Calu3 (cell line): ENCODE measurements around the gene TGFB3. TPM values are rescaled to one million over a fixed set of nuclear protein-coding genes. Genes with fewer than 3 reads are reported as not detected.

Experiments used
- BruUV-seq: library from RNA; stranded (reverse); fragments of 400-500 nt; replicated peaks from 2 replicates; lab custom pipeline; 2021; lab: Mats Ljungman, UMichigan
- CTCF ChIA-PET: fragments of 300-600 bp; sonication (Branson Sonifier 250); formaldehyde crosslinking; loops from one replicate; lab custom pipeline; 2022; ENCODE audit warnings: antibody characterized with exemption; lab: Charles Lee
- DNase-seq: peaks from one replicate; pipeline ENCODE4 v3.0.0; 2022
- H3K27ac Mint-ChIP-seq: one replicate; pipeline ENCODE4 v1.8.0; 2022; ENCODE audit warnings: mixed read lengths; ENCODE audit not compliant: unreplicated experiment
- H3K27me3 Mint-ChIP-seq: one replicate; pipeline ENCODE4 v1.8.0; 2022; ENCODE audit warnings: mixed read lengths; ENCODE audit not compliant: unreplicated experiment
- H3K36me3 Mint-ChIP-seq: one replicate; pipeline ENCODE4 v1.8.0; 2022; ENCODE audit warnings: mild to moderate bottlenecking, moderate library complexity, mixed read lengths; ENCODE audit not compliant: insufficient read depth, unreplicated experiment
- H3K4me1 Mint-ChIP-seq: one replicate; pipeline ENCODE4 v1.8.0; 2022; ENCODE audit warnings: mild to moderate bottlenecking, low read depth, mixed read lengths; ENCODE audit not compliant: unreplicated experiment
- H3K4me3 Mint-ChIP-seq: one replicate; pipeline ENCODE4 v1.8.0; 2022; ENCODE audit warnings: mild to moderate bottlenecking, low read depth, moderate library complexity, mixed read lengths; ENCODE audit not compliant: unreplicated experiment
- H3K9me3 Mint-ChIP-seq: one replicate; pipeline ENCODE4 v1.8.0; 2022; ENCODE audit warnings: low read depth, mixed read lengths; ENCODE audit not compliant: unreplicated experiment
- CTCF ChIP-seq: fragments of 200-600 bp; IDR thresholded peaks from one replicate; pipeline ENCODE4 v1.8.0; 2022; ENCODE audit warnings: antibody characterized with exemption; ENCODE audit not compliant: unreplicated experiment
- intact Hi-C: fragments of 100-400 bp; cut with micrococcal nuclease; formaldehyde crosslinking; loops from one replicate; pipeline ENCODE4 v1.10.0; 2022; ENCODE audit not compliant: unreplicated experiment
- total RNA-seq: library from RNA; stranded (reverse); gene quantifications from 2 replicates; pipeline ENCODE4 v1.2.3, GENCODE V29; 2022

Gene TGFB3
- total RNA-seq, 1 experiment from 2014 or later = 2.2 TPM

GRCh38 chr14:75917322-75917945 lies 64.4 kb downstream of the TGFB3 start:
- intact Hi-C loops = no loop called here
- no peaks in the 10 kb centered on the region for H3K4me1 Mint-ChIP-seq
- CTCF ChIA-PET = interaction anchor here (0.6 kb wide), 1 partner anchor 182 kb away, joined by 3 read pairs; no protein-coding TSS in a partner anchor
- no peaks in the 10 kb centered on the region for H3K36me3 Mint-ChIP-seq
- DNase-seq = no peak
- H3K27ac Mint-ChIP-seq = no peak overlapping the region
- no peak overlapping the region for H3K4me3 Mint-ChIP-seq
- H3K9me3 Mint-ChIP-seq = no peaks in the 10 kb centered on the region
- TF ChIP-seq CTCF = no peak
- no peaks in the 10 kb centered on the region for H3K27me3 Mint-ChIP-seq
- BruUV-seq = no TSS peak

- H3K9me3 Mint-ChIP-seq = no peaks in the 10 kb centered on the region
- H3K4me1 Mint-ChIP-seq = peaks cover 4% of the 10 kb centered on the region
- intact Hi-C loops = no loop called here
- BruUV-seq = no TSS peak
- CTCF ChIA-PET = no interaction called here
- H3K4me3 Mint-ChIP-seq = no peak overlapping the region
- H3K27ac Mint-ChIP-seq = no peak overlapping the region
- no peaks in the 10 kb centered on the region for H3K36me3 Mint-ChIP-seq
- no peaks in the 10 kb centered on the region for H3K27me3 Mint-ChIP-seq
- TF ChIP-seq CTCF = no peak
- DNase-seq = no peak
Measured at GRCh38 chr14:75915045-75915444, 66.8 kb downstream of the TGFB3 start.

GRCh38 chr14:75913183-75913582 lies 68.6 kb downstream of the TGFB3 start:
- DNase-seq = no peak
- CTCF ChIA-PET = no interaction called here
- H3K4me3 Mint-ChIP-seq = no peak overlapping the region
- no TSS peak for BruUV-seq
- H3K27me3 Mint-ChIP-seq = no peaks in the 10 kb centered on the region
- intact Hi-C loops = no loop called here
- no peak for TF ChIP-seq CTCF
- no peak overlapping the region for H3K27ac Mint-ChIP-seq
- H3K4me1 Mint-ChIP-seq = peaks cover 12% of the 10 kb centered on the region
- no peaks in the 10 kb centered on the region for H3K9me3 Mint-ChIP-seq
- H3K36me3 Mint-ChIP-seq = no peaks in the 10 kb centered on the region

- no peaks in the 10 kb centered on the region for H3K36me3 Mint-ChIP-seq
- intact Hi-C loops = no loop called here
- CTCF ChIA-PET = no interaction called here
- H3K27me3 Mint-ChIP-seq = no peaks in the 10 kb centered on the region
- H3K27ac Mint-ChIP-seq = no peak overlapping the region
- TF ChIP-seq CTCF = no peak
- no peaks in the 10 kb centered on the region for H3K9me3 Mint-ChIP-seq
- no peak for DNase-seq
- peaks cover 12% of the 10 kb centered on the region for H3K4me1 Mint-ChIP-seq
- BruUV-seq = no TSS peak
- H3K4me3 Mint-ChIP-seq = no peak overlapping the region
Measured at GRCh38 chr14:75911883-75912282, 69.9 kb downstream of the TGFB3 start.
